ENCODE results near the gene BCL2L2.
A peak's percentile ranks its signal among the peaks of the same experiment; 100 is the strongest.
"Not testable (repeated sequence)": the region's sequence is repeated elsewhere in the genome, so short reads cannot be mapped to it uniquely, and the experiment has no call there.

The BCL2L2 gene
- 5.8 to 7.5 reads per million in 2 donors for total RNA-seq

GRCh38 chr14:23306412-23307145 is at the start of gene BCL2L2:
BCL2L2 (plus strand) TSS chr14:23306833; CDS start chr14:23307768, 935 bp downstream.
- DNase-seq, result no peak

- DNase-seq, result no peak
Observed at GRCh38 chr14:23258256-23258655, 48.4 kb upstream of the BCL2L2 start.

GRCh38 chr14:23259426-23259825 is 47.2 kb upstream of the BCL2L2 start:
- DNase-seq, result no peak

- not testable (repeated sequence) for DNase-seq
Observed at GRCh38 chr14:23260849-23261248, 45.8 kb upstream of the BCL2L2 start.

- DNase-seq, result no peak
Observed at GRCh38 chr14:23269193-23269592, 37.4 kb upstream of the BCL2L2 start.

GRCh38 chr14:23275412-23275811 is 31.2 kb upstream of the BCL2L2 start:
- no peak for DNase-seq

- DNase-seq, result no peak
Observed at GRCh38 chr14:23277189-23277588, 29.4 kb upstream of the BCL2L2 start.

GRCh38 chr14:23277928-23278327 is 28.7 kb upstream of the BCL2L2 start:
- DNase-seq, result not testable (repeated sequence)

- no peak for DNase-seq
Observed at GRCh38 chr14:23281247-23281646, 25.4 kb upstream of the BCL2L2 start.

GRCh38 chr14:23284654-23285529 is 21.7 kb upstream of the BCL2L2 start:
- no peak for DNase-seq

- DNase-seq, result no peak
Observed at GRCh38 chr14:23285530-23286019, 21.1 kb upstream of the BCL2L2 start.

GRCh38 chr14:23286020-23286901 is 20.4 kb upstream of the BCL2L2 start, which contains the start of gene HOMEZ:
HOMEZ (minus strand) TSS chr14:23286132; CDS start chr14:23285952, 180 bp downstream.
- peak; percentile 95 for DNase-seq

- no peak for DNase-seq
Observed at GRCh38 chr14:23286902-23287479, 19.6 kb upstream of the BCL2L2 start.

- DNase-seq, result no peak
Observed at GRCh38 chr14:23294734-23295561, 11.7 kb upstream of the BCL2L2 start.

- no peak for DNase-seq
Observed at GRCh38 chr14:23296012-23296777, 10.4 kb upstream of the BCL2L2 start.

- no peak for DNase-seq
Observed at GRCh38 chr14:23297096-23297495, 9.5 kb upstream of the BCL2L2 start.

- no peak for DNase-seq
Observed at GRCh38 chr14:23297611-23298277, 8.9 kb upstream of the BCL2L2 start.

GRCh38 chr14:23299211-23299957 is 7.2 kb upstream of the BCL2L2 start:
- DNase-seq, result no peak

All from activated gamma-delta T cell (primary cell).